Gastrocnemius medialis (tissue), 4 donors: Measurements from ENCODE around the gene MED12L. TPM values are rescaled to one million over a fixed set of nuclear protein-coding genes. Genes with fewer than 3 reads are reported as not detected.

Source experiments
- ATAC-seq, 2 donors: fragments of 150-250 bp; one replicate each; pipeline ENCODE4 v1.9.1; 2016
- DNase-seq, 2 donors: peaks; one replicate each; pipeline ENCODE4 v3.0.0-alpha.2; 2019
- H3K27ac ChIP-seq, 4 donors: fragments of 200-600 bp; sonication (generic); 1 replicate in 1 of 4; 2 replicates in 3 of 4; pipeline ENCODE4 v1.5.1; 2016 to 2018; ENCODE audit warnings: mild to moderate bottlenecking in 2 of 4, moderate library complexity in 1 of 4
- H3K27me3 ChIP-seq, 3 donors: fragments of 200-600 bp; sonication (generic) in 2 of 3; 1 replicate in 1 of 3; 2 replicates in 2 of 3; pipeline versions ENCODE4 v1.5.1 to v1.6.0; 2016 to 2019; ENCODE audit warnings: mild to moderate bottlenecking in 1 of 3, moderate library complexity in 1 of 3
- H3K36me3 ChIP-seq, 2 donors: fragments of 200-600 bp; sonication (generic) in 1 of 2; one replicate each; pipeline ENCODE4 v1.5.1; 2017 to 2018
- H3K4me1 ChIP-seq, 2 donors: fragments of 200-600 bp; sonication (generic) in 1 of 2; one replicate each; pipeline ENCODE4 v1.5.1; 2016 to 2017; ENCODE audit warnings: mild to moderate bottlenecking in 2 of 2
- H3K4me3 ChIP-seq, 4 donors: fragments of 200-600 bp; sonication (generic) in 3 of 4; 1 replicate in 1 of 4; 2 replicates in 3 of 4; pipeline ENCODE4 v1.5.1; 2016 to 2019; ENCODE audit warnings: mild to moderate bottlenecking in 2 of 4
- H3K9me3 ChIP-seq, 3 donors: fragments of 200-600 bp; sonication (generic) in 2 of 3; 1 replicate in 1 of 3; 2 replicates in 2 of 3; pipeline ENCODE4 v1.5.1; 2016 to 2019
- CTCF ChIP-seq, 5 experiments: fragments of 450-650 bp in 3 of 5; fragments of 200-600 bp in 2 of 5; sonication (generic) in 2 of 5; IDR thresholded peaks in 4 of 5; conservative IDR thresholded peaks in 1 of 5; 1 replicate in 4 of 5; 2 replicates in 1 of 5; pipeline ENCODE4 v1.5.1; 2016 to 2019; ENCODE audit warnings: antibody characterized with exemption in 5 of 5, mild to moderate bottlenecking in 3 of 5, moderate library complexity in 3 of 5
- POLR2A ChIP-seq, 2 donors: fragments of 450-650 bp; IDR thresholded peaks; one replicate each; pipeline ENCODE4 v1.6.1; 2017; ENCODE audit warnings: antibody characterized with exemption in 2 of 2, mild to moderate bottlenecking in 2 of 2, moderate library complexity in 2 of 2
- in situ Hi-C, 4 donors: fragments of 200-750 bp; cut with MboI; loops; one replicate each; pipeline versions ENCODE4 v1.15.0 to v1.8.0; 2017; ENCODE audit warnings: low sequenced_read_pairs in 4 of 4
- intact Hi-C: fragments of 100-400 bp; cut with DNase I; formaldehyde crosslinking; loops from one replicate; pipeline ENCODE4 v1.15.1; 2023; ENCODE audit warnings: low total_unique reads
- total RNA-seq, 4 donors: library from RNA; depleted of rRNA; stranded (reverse); fragments of >200 nt; gene quantifications; one replicate each; pipeline versions ENCODE4 v1.1.0 to v1.2.3, GENCODE V29; 2016

MED12L gene
- total RNA-seq, 4 donors from 2014 or later, result 0.05 to 1.2 (median 0.10) TPM

GRCh38 chr3:151281671-151282324, 196.3 kb downstream of the MED12L start:
- intact Hi-C loops (no loop called here), in situ Hi-C loops (loop anchor here in 2 of 4 donors (5.0 to 10.0 kb wide), 2 partner anchors 57 to 114 kb away; no protein-coding TSS in a partner anchor)
- ATAC-seq (peak in 1 of 2 donors; percentile 31), DNase-seq (no peak)
- H3K4me3 ChIP-seq, result no peak overlapping the region
- H3K36me3 ChIP-seq, result no peaks in the 10 kb centered on the region
- no peaks in the 10 kb centered on the region for H3K27me3 ChIP-seq
- H3K4me1 ChIP-seq, result no peaks in the 10 kb centered on the region
- H3K9me3 ChIP-seq, result no peaks in the 10 kb centered on the region
- TF ChIP-seq POLR2A (IDR thresholded peaks at IDR 0.05), result no peak
- TF ChIP-seq CTCF (IDR thresholded peaks at IDR 0.05 in 4 of 5, conservative IDR thresholded peaks at IDR 0.05 in 1 of 5), result no peak
- peak overlapping the region in 3 of 4 donors; percentile 24 to 48 (median 48) for H3K27ac ChIP-seq

GRCh38 chr3:151282921-151283320, 197.5 kb downstream of the MED12L start:
- H3K27ac ChIP-seq, result peak overlapping the region in 1 of 4 donors; percentile 48
- TF ChIP-seq CTCF (IDR thresholded peaks at IDR 0.05 in 4 of 5, conservative IDR thresholded peaks at IDR 0.05 in 1 of 5), result peak; percentile 66 to 82 (median 72)
- TF ChIP-seq POLR2A (IDR thresholded peaks at IDR 0.05), result no peak
- no peak for DNase-seq
- H3K27me3 ChIP-seq, result no peaks in the 10 kb centered on the region
- in situ Hi-C loops, result loop anchor here in 2 of 4 donors (5.0 to 10.0 kb wide), 2 partner anchors 58 to 116 kb away; no protein-coding TSS in a partner anchor
- no peaks in the 10 kb centered on the region for H3K36me3 ChIP-seq
- no peaks in the 10 kb centered on the region for H3K4me1 ChIP-seq
- H3K9me3 ChIP-seq, result no peaks in the 10 kb centered on the region
- peak; percentile 66 to 68 for ATAC-seq
- intact Hi-C loops, result loop anchor here (1.0 kb wide), 2 partner anchors 57 to 115 kb away; no protein-coding TSS in a partner anchor
- H3K4me3 ChIP-seq, result no peak overlapping the region

- H3K9me3 ChIP-seq, result no peaks in the 10 kb centered on the region
- no peaks in the 10 kb centered on the region for H3K4me1 ChIP-seq
- intact Hi-C loops (loop anchor here (1.0 kb wide), 2 partner anchors 57 to 115 kb away; no protein-coding TSS in a partner anchor), in situ Hi-C loops (loop anchor here in 2 of 4 donors (5.0 to 10.0 kb wide), 2 partner anchors 59 to 116 kb away; no protein-coding TSS in a partner anchor)
- peak overlapping the region in 3 of 4 donors; percentile 14 to 26 (median 19) for H3K27ac ChIP-seq
- no peak for ATAC-seq
- H3K36me3 ChIP-seq, result no peaks in the 10 kb centered on the region
- no peak for DNase-seq
- no peak overlapping the region for H3K4me3 ChIP-seq
- H3K27me3 ChIP-seq, result no peaks in the 10 kb centered on the region
- TF ChIP-seq CTCF (IDR thresholded peaks at IDR 0.05 in 4 of 5, conservative IDR thresholded peaks at IDR 0.05 in 1 of 5), result no peak
- TF ChIP-seq POLR2A (IDR thresholded peaks at IDR 0.05), result no peak
Observed at GRCh38 chr3:151283387-151283786, 197.9 kb downstream of the MED12L start.

GRCh38 chr3:151283907-151284461, 198.5 kb downstream of the MED12L start:
- ATAC-seq (no peak), DNase-seq (no peak)
- in situ Hi-C loops, result loop anchor here in 2 of 4 donors (5.0 to 10.0 kb wide), 2 partner anchors 59 to 117 kb away; no protein-coding TSS in a partner anchor
- no peaks in the 10 kb centered on the region for H3K9me3 ChIP-seq
- H3K27me3 ChIP-seq, result no peaks in the 10 kb centered on the region
- TF ChIP-seq POLR2A (IDR thresholded peaks at IDR 0.05) (no peak), CTCF (IDR thresholded peaks at IDR 0.05 in 4 of 5, conservative IDR thresholded peaks at IDR 0.05 in 1 of 5) (no peak)
- H3K36me3 ChIP-seq, result no peaks in the 10 kb centered on the region
- no peaks in the 10 kb centered on the region for H3K4me1 ChIP-seq
- no peak overlapping the region for H3K4me3 ChIP-seq
- intact Hi-C loops, result loop anchor here (1.0 kb wide), 2 partner anchors 58 to 116 kb away; no protein-coding TSS in a partner anchor
- peak overlapping the region in 3 of 4 donors; percentile 14 to 26 (median 19) for H3K27ac ChIP-seq
